HCT116 (cell line): Measurements from ENCODE around the gene TGFBR3. TPM values are rescaled to one million over a fixed set of nuclear protein-coding genes. Genes with fewer than 3 reads are reported as not detected.

Source experiments
- ATAC-seq: fragments of 200-7000 bp; cut with Tn5 transposase; 2 replicates; pipeline ENCODE4 v1.9.1; 2020; ENCODE audit warnings: mild to moderate bottlenecking, moderate library complexity
- BruUV-seq: library from RNA; stranded (reverse); fragments of 400-500 nt; replicated peaks from 2 replicates; lab custom pipeline; 2021; lab: Mats Ljungman, UMichigan
- CTCF ChIA-PET: fragments of 300-600 bp; sonication (Branson Sonifier 250); formaldehyde crosslinking; loops from one replicate; lab custom pipeline; 2021; ENCODE audit warnings: antibody characterized with exemption; lab: Charles Lee
- POLR2A ChIA-PET: fragments of 300-600, 350-600 bp; sonication (Branson Sonifier 250); formaldehyde crosslinking; loops from one replicate; lab custom pipeline; 2021; ENCODE audit warnings: antibody characterized with exemption; lab: Charles Lee
- RAD21 ChIA-PET, 2 experiments: fragments of 300-600 bp; sonication (Branson Sonifier 250); formaldehyde crosslinking; loops; one replicate each; lab custom pipeline; 2023; ENCODE audit warnings: low total read pairs in 2 of 2; ENCODE audit not compliant: uncharacterized antibody in 2 of 2, unreplicated experiment in 2 of 2, low non-redundant PET in 1 of 2; lab: Charles Lee
- DNase-seq: peaks from one replicate; pipeline ENCODE4 v3.0.0-alpha.2; 2010; ENCODE audit warnings: low read depth, low spot score
- H2AFZ ChIP-seq: fragments of 200-600 bp; shearing (Covaris generic), sonication (generic); 2 replicates; pipeline ENCODE4 v1.6.1; 2017; ENCODE audit warnings: low read depth, mixed run types, mixed read lengths, antibody characterized with exemption, low read length; ENCODE audit not compliant: poor library complexity, severe bottlenecking
- H3K27ac ChIP-seq: 2 replicates; pipeline ENCODE4 v1.5.1; 2012; ENCODE audit warnings: low read depth, low read length
- H3K27me3 ChIP-seq: fragments of 200-600 bp; sonication (generic); 2 replicates; pipeline ENCODE4 v1.6.1; 2016; ENCODE audit warnings: mixed run types, low read length, mixed read lengths; ENCODE audit not compliant: insufficient read depth
- H3K36me3 ChIP-seq, 2 experiments: fragments of 200-500 bp in 1 of 2; fragments of 200-600 bp in 1 of 2; sonication (Bioruptor generic) in 1 of 2; sonication (generic) in 1 of 2; 2 replicates each; pipeline versions ENCODE4 v1.5.1 to v1.6.1; 2014 to 2016; ENCODE audit warnings: low read length in 2 of 2, inconsistent platforms in 1 of 2, mixed read lengths in 1 of 2, mixed run types in 1 of 2; ENCODE audit not compliant: insufficient read depth in 2 of 2, control insufficient read depth in 1 of 2
- H3K4me1 ChIP-seq, 2 experiments: fragments of 200-600 bp in 1 of 2; sonication (generic) in 1 of 2; 2 replicates each; pipeline versions ENCODE4 v1.5.1 to v1.6.1; 2012 to 2017; ENCODE audit warnings: low read length in 2 of 2, inconsistent platforms in 1 of 2, mild to moderate bottlenecking in 1 of 2, mixed read lengths in 1 of 2, mixed run types in 1 of 2, moderate library complexity in 1 of 2; ENCODE audit not compliant: insufficient read depth in 2 of 2, control insufficient read depth in 1 of 2
- H3K4me2 ChIP-seq: fragments of 200-600 bp; sonication (generic); 2 replicates; pipeline ENCODE4 v1.6.1; 2017; ENCODE audit warnings: mixed run types, low read length, mixed read lengths
- H3K4me3 ChIP-seq, 2 experiments: fragments of 200-600 bp in 1 of 2; sonication (generic) in 1 of 2; replicated peaks in 1 of 2; 2 replicates each; pipeline ENCODE4 v1.5.1; 2011 to 2016; ENCODE audit warnings: low read length in 2 of 2, control low read depth in 1 of 2, low read depth in 1 of 2, mild to moderate bottlenecking in 1 of 2, mixed read lengths in 1 of 2, mixed run types in 1 of 2
- H3K79me2 ChIP-seq: fragments of 200-600 bp; sonication (generic); 2 replicates; pipeline ENCODE4 v1.6.1; 2017; ENCODE audit warnings: mild to moderate bottlenecking, mixed run types, low read length, moderate library complexity, mixed read lengths; ENCODE audit not compliant: insufficient read depth
- H3K9ac ChIP-seq: fragments of 200-600 bp; sonication (generic); 2 replicates; pipeline ENCODE4 v1.6.1; 2016; ENCODE audit warnings: low read length, mixed read lengths
- H3K9me2 ChIP-seq: fragments of 200-600 bp; sonication (generic), shearing (Covaris generic); 2 replicates; pipeline ENCODE4 v1.6.1; 2017; ENCODE audit warnings: mixed run types, mild to moderate bottlenecking, moderate library complexity; ENCODE audit not compliant: insufficient read depth
- H3K9me3 ChIP-seq, 2 experiments: fragments of 200-500 bp in 1 of 2; fragments of 200-600 bp in 1 of 2; sonication (Bioruptor generic) in 1 of 2; sonication (generic) in 1 of 2; 2 replicates each; pipeline ENCODE4 v1.6.1; 2014 to 2017; ENCODE audit warnings: low read length in 2 of 2, mixed read lengths in 2 of 2, inconsistent platforms in 1 of 2, low read depth in 1 of 2, mild to moderate bottlenecking in 1 of 2, mixed run types in 1 of 2, moderate library complexity in 1 of 2; ENCODE audit not compliant: control insufficient read depth in 1 of 2, insufficient read depth in 1 of 2
- H4K20me1 ChIP-seq: fragments of 200-600 bp; sonication (generic), shearing (Covaris generic); 2 replicates; pipeline ENCODE4 v1.6.1; 2017; ENCODE audit warnings: mixed run types, mild to moderate bottlenecking, moderate library complexity; ENCODE audit not compliant: insufficient read depth
- EZH2phosphoT487 ChIP-seq: fragments of 200-600 bp; IDR thresholded peaks from 2 replicates; pipeline ENCODE4 v1.6.1; 2018; ENCODE audit warnings: antibody characterized with exemption, borderline replicate concordance
- POLR2AphosphoS5 ChIP-seq: IDR thresholded peaks from 2 replicates; pipeline ENCODE4 v1.6.1; 2011; ENCODE audit warnings: mild to moderate bottlenecking, low read depth, low read length, moderate library complexity
- intact Hi-C: fragments of 100-400 bp; cut with micrococcal nuclease; formaldehyde crosslinking; loops from 2 replicates; pipeline ENCODE4 v1.10.0; 2022
- total RNA-seq: library from RNA; stranded (reverse); gene quantifications from one replicate; pipeline ENCODE4 v1.2.1, GENCODE V29; 2021; ENCODE audit not compliant: unreplicated experiment
- TF ChIP-seq, protein P1 (sequence below): IDR thresholded peaks from 2 replicates; pipeline ENCODE4 v1.6.1; 2012
- TF ChIP-seq, protein P2 (sequence below): IDR thresholded peaks from 2 replicates; pipeline ENCODE4 v1.6.1; 2012

The TGFBR3 gene
- total RNA-seq, 1 experiment from 2014 or later, result 7.1 TPM

DNA sequence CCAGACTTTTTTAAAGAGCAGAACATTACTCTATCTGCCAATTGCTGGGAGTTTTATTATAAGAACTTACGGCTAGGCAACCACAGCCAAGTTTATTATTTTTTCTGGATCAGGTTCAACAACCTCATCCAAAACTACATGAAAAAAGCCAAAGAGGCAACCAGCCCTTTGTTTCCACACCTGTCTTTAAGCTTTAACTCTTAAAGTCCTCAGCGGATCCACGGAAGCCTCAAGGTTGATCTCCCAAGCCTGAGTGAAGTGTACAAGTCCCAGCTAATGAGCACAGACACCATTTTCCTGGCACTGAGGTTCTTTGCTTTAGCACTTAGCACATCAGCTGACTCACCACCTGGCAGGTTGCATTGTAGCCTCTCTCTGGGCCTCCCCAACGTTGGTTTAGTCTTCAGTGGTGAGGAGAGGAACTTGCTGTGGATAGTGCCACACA is 143.1 kb downstream of the TGFBR3 start:
- POLR2A ChIA-PET, result no interaction called here
- DNase-seq (no peak), ATAC-seq (no peak)
- CTCF ChIA-PET, result no interaction called here
- Histone ChIP-seq H4K20me1 (no peaks in the 10 kb centered on the region), H3K9me3 (peaks cover 0 to 11% of the 10 kb centered on the region in 2 experiments; a peak in 2 of 4 replicates), H2AFZ (no peak overlapping the region)
- intact Hi-C loops, result no loop called here
- no peak for TF ChIP-seq POLR2AphosphoS5
- TF ChIP-seq, protein P1, sequence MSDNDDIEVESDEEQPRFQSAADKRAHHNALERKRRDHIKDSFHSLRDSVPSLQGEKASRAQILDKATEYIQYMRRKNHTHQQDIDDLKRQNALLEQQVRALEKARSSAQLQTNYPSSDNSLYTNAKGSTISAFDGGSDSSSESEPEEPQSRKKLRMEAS, result no peak
- TF ChIP-seq, all 23 proteins: peak for 0
- Histone ChIP-seq H3K79me2 (no peaks in the 10 kb centered on the region), H3K4me2 (no peak overlapping the region), H3K4me1 (peaks cover 10 to 33% of the 10 kb centered on the region in 2 experiments), H3K27me3 (no peaks in the 10 kb centered on the region), H3K36me3 (no peaks in the 10 kb centered on the region), H3K27ac (no peak overlapping the region), H3K9me2 (no peaks in the 10 kb centered on the region), H3K4me3 (no peak overlapping the region), H3K9ac (no peak overlapping the region)
- no TSS peak for BruUV-seq
- RAD21 ChIA-PET, result no interaction called here

DNA sequence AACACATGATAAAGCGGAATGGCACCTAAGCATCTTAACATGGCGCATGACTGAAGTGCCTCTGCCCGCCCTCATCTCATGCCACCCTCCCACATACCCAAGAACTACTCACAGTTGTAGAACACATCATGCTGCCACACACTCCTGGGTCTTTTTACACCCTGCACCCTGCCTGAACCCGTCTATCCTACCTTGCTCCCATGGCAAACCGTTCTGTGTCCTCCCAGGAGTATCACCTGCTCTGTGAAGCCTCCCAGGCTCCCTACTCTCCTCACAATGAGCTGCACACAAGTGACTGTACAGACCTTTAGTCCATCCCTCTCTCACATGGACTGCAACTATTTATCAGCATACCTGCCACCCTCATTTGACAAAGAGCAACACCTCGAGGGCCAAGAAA is 144.0 kb downstream of the TGFBR3 start:
- CTCF ChIA-PET, result no interaction called here
- no peaks in the 10 kb centered on the region for H3K27me3 ChIP-seq
- RAD21 ChIA-PET, result no interaction called here
- H3K27ac ChIP-seq, result no peak overlapping the region
- POLR2A ChIA-PET, result no interaction called here
- BruUV-seq, result no TSS peak
- H3K4me3 ChIP-seq, result no peak overlapping the region
- peaks cover 0 to 6% of the 10 kb centered on the region in 2 experiments; a peak in 2 of 4 replicates for H3K9me3 ChIP-seq
- TF ChIP-seq EZH2phosphoT487, result no peak
- TF ChIP-seq, protein P2, sequence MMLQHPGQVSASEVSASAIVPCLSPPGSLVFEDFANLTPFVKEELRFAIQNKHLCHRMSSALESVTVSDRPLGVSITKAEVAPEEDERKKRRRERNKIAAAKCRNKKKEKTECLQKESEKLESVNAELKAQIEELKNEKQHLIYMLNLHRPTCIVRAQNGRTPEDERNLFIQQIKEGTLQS, result no peak
- no peaks in the 10 kb centered on the region for H3K36me3 ChIP-seq
- H3K9ac ChIP-seq, result no peak overlapping the region
- no peaks in the 10 kb centered on the region for H4K20me1 ChIP-seq
- no peak overlapping the region for H3K4me2 ChIP-seq
- peaks cover 18 to 43% of the 10 kb centered on the region in 2 experiments for H3K4me1 ChIP-seq
- no peaks in the 10 kb centered on the region for H3K79me2 ChIP-seq
- H3K9me2 ChIP-seq, result no peaks in the 10 kb centered on the region
- H2AFZ ChIP-seq, result no peak overlapping the region
- no peak for DNase-seq
- intact Hi-C loops, result no loop called here
- no peak for ATAC-seq
